ENCODE measurements around the gene DLG1.

Gene DLG1

GRCh38 chr3:197165890-197166289 is 132.5 kb downstream of the DLG1 start:
- DNase-seq: no peak

GRCh38 chr3:197155046-197155445 is 143.4 kb downstream of the DLG1 start:
- DNase-seq: no peak

- no peak for DNase-seq
Observed at GRCh38 chr3:197151580-197151979, 146.8 kb downstream of the DLG1 start.

- no peak for DNase-seq
Observed at GRCh38 chr3:197149528-197149927, 148.9 kb downstream of the DLG1 start.

GRCh38 chr3:197144188-197144587 is 154.2 kb downstream of the DLG1 start:
- DNase-seq: no peak

- no peak for DNase-seq
Observed at GRCh38 chr3:197139586-197139985, 158.8 kb downstream of the DLG1 start.

GRCh38 chr3:197137751-197138150 is 160.7 kb downstream of the DLG1 start:
- DNase-seq: no peak

GRCh38 chr3:197136744-197137143 is 161.7 kb downstream of the DLG1 start:
- no peak for DNase-seq

GRCh38 chr3:197135212-197135611 is 163.2 kb downstream of the DLG1 start:
- DNase-seq: no peak

GRCh38 chr3:197132916-197133530 is 165.4 kb downstream of the DLG1 start:
- DNase-seq: no peak

GRCh38 chr3:197125636-197126035 is 172.8 kb downstream of the DLG1 start:
- no peak for DNase-seq

GRCh38 chr3:197124713-197125112 is 173.7 kb downstream of the DLG1 start:
- DNase-seq: no peak

GRCh38 chr3:197122394-197122793 is 176.0 kb downstream of the DLG1 start:
- DNase-seq: no peak

GRCh38 chr3:197117114-197117513 is 181.3 kb downstream of the DLG1 start:
- no peak for DNase-seq

- DNase-seq: no peak
Observed at GRCh38 chr3:197114007-197114406, 184.4 kb downstream of the DLG1 start.

GRCh38 chr3:197111685-197112084 is 186.7 kb downstream of the DLG1 start:
- no peak for DNase-seq

GRCh38 chr3:197105786-197106185 is 192.6 kb downstream of the DLG1 start:
- no peak for DNase-seq

- no peak for DNase-seq
Observed at GRCh38 chr3:197104738-197105137, 193.7 kb downstream of the DLG1 start.

GRCh38 chr3:197103766-197104165 is 194.6 kb downstream of the DLG1 start:
- no peak for DNase-seq

GRCh38 chr3:197093871-197094270 is 204.5 kb downstream of the DLG1 start:
- no peak for DNase-seq

- DNase-seq: no peak
Observed at GRCh38 chr3:197088370-197088769, 210.0 kb downstream of the DLG1 start.

- no peak for DNase-seq
Observed at GRCh38 chr3:197085137-197085536, 213.3 kb downstream of the DLG1 start.

- DNase-seq: no peak
Observed at GRCh38 chr3:197083486-197083885, 214.9 kb downstream of the DLG1 start.

GRCh38 chr3:197082871-197083270 is 215.5 kb downstream of the DLG1 start:
- no peak for DNase-seq

- no peak for DNase-seq
Observed at GRCh38 chr3:197080344-197080743, 218.1 kb downstream of the DLG1 start.
